Measurements from ENCODE around the gene CACNG4. TPM values are rescaled to one million over a fixed set of nuclear protein-coding genes. Genes with fewer than 3 reads are reported as not detected.

CACNG4 gene
- total RNA-seq, 1 experiment from 2014 or later = 2.4 TPM

DNA sequence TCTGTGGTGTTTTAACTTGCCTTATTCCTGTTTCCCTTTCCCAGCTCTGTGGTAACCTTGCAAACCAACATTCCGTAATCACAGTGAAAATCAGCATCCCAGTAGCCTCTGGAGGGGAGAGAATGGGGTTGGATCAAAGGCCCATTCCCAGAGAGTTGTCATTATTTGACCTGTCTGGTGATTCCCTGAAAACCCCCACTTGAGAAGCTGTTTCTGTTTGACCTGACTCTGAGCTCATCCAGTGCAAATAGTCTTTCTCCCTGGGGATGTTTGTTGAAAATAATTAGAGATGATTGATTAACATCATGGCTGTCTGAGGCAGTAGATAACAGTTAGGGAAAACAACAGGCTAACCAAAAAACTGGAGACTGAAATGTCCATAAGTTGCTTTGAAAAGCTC is 82.9 kb downstream of the CACNG4 start:
- Histone ChIP-seq H3K4me3 (ENCODE audit: low read length) (no peak overlapping the region), H3K9me3 (ENCODE audit: low read length) (peaks cover 10% of the 10 kb centered on the region; the same call in 1 of the 2 replicates), H3K36me3 (ENCODE audit: low read depth, low read length) (no peaks in the 10 kb centered on the region), H3F3A (ENCODE audit: low read length, unreplicated experiment) (no peaks in the 10 kb centered on the region), H3K9ac (ENCODE audit: low read length) (no peak overlapping the region), H3K79me2 (ENCODE audit: low read length) (no peaks in the 10 kb centered on the region), H4K20me1 (ENCODE audit: low read length) (no peaks in the 10 kb centered on the region), H2AFZ (ENCODE audit: low read length) (no peak overlapping the region), H3K27me3 (ENCODE audit: low read length) (no peaks in the 10 kb centered on the region), H3K4me1 (ENCODE audit: insufficient read depth, low read length) (0 out of 2 replicates have a peak, but pooled peaks cover 7% of the 10 kb centered on the region), H3K9me2 (replicated peaks; ENCODE audit: low read length) (no peaks in the 10 kb centered on the region), H3K4me2 (ENCODE audit: low read length) (no peak overlapping the region), H3K27ac (ENCODE audit: low read length) (no peak overlapping the region)
- ChIA-PET CTCF (no interaction called here), POLR2A (ENCODE audit: unreplicated experiment) (no interaction called here)
- ATAC-seq (no peak), DNase-seq (no peak)
- BruUV-seq (replicated peaks) = no TSS peak
- TF ChIP-seq EZH2 (IDR thresholded peaks at IDR 0.05; ENCODE audit: low read length, unreplicated experiment) (no peak), EZH2phosphoT487 (IDR thresholded peaks at IDR 0.05; ENCODE audit: borderline replicate concordance, low read length) (no peak)
- TF ChIP-seq, protein P1, sequence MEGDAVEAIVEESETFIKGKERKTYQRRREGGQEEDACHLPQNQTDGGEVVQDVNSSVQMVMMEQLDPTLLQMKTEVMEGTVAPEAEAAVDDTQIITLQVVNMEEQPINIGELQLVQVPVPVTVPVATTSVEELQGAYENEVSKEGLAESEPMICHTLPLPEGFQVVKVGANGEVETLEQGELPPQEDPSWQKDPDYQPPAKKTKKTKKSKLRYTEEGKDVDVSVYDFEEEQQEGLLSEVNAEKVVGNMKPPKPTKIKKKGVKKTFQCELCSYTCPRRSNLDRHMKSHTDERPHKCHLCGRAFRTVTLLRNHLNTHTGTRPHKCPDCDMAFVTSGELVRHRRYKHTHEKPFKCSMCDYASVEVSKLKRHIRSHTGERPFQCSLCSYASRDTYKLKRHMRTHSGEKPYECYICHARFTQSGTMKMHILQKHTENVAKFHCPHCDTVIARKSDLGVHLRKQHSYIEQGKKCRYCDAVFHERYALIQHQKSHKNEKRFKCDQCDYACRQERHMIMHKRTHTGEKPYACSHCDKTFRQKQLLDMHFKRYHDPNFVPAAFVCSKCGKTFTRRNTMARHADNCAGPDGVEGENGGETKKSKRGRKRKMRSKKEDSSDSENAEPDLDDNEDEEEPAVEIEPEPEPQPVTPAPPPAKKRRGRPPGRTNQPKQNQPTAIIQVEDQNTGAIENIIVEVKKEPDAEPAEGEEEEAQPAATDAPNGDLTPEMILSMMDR (conservative IDR thresholded peaks at IDR 0.05; ENCODE audit: low read depth, low read length) = no peak
- intact Hi-C loops (cut with micrococcal nuclease) = no loop called here

DNA sequence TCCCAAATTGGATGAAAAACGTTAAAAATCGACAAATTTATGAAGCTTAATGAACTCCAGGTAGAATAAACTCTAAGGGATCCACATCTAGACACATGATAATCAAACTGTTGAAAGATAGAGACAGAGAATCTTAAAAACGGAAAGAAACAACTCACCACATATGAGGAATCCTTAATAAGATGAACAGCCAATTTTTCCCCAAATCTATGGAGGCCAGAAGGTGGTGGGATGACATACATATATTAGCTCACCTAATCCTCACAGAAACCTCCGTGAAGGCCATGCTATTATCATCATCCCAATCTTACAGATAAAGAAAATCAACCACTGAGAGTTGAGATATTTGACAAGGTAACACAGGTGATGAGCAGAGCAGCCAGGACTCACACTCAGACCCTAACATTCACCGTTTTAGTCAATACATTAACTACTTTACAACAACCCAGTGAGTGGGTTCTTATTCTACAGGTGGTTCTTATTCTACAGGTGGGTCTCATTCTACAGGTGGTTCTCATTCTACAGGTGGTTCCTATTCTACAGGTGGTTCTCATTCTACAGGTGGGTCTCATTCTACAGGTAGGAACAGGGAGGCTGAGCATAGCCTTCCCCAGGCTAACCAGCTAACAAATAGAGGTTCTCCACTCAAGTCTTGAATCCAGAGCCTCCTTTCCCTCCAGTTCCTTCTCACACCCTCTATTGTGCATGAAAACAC is 84.7 kb downstream of the CACNG4 start:
- BruUV-seq (replicated peaks) = no TSS peak

More for the DNA sequence above, 84.7 kb downstream of the CACNG4 start:
- no peaks in the 10 kb centered on the region for H4K20me1 ChIP-seq (ENCODE audit: low read length)
- H3K4me2 ChIP-seq (ENCODE audit: low read length) = no peak overlapping the region
- no peak overlapping the region for H2AFZ ChIP-seq (ENCODE audit: low read length)
- H3K4me3 ChIP-seq (ENCODE audit: low read length) = no peak overlapping the region
- H3F3A ChIP-seq (ENCODE audit: low read length, unreplicated experiment) = no peaks in the 10 kb centered on the region
- H3K9ac ChIP-seq (ENCODE audit: low read length) = no peak overlapping the region
- no peaks in the 10 kb centered on the region for H3K27me3 ChIP-seq (ENCODE audit: low read length)
- peaks cover 10% of the 10 kb centered on the region; the same call in 1 of the 2 replicates for H3K9me3 ChIP-seq (ENCODE audit: low read length)
- H3K4me1 ChIP-seq (ENCODE audit: insufficient read depth, low read length) = 0 out of 2 replicates have a peak, but pooled peaks cover 7% of the 10 kb centered on the region
- no peaks in the 10 kb centered on the region for H3K36me3 ChIP-seq (ENCODE audit: low read depth, low read length)
- no peak for ATAC-seq
- DNase-seq = no peak
- no peaks in the 10 kb centered on the region for H3K9me2 ChIP-seq (replicated peaks; ENCODE audit: low read length)
- ChIA-PET CTCF (interaction anchor here (0.6 kb wide), 2 partner anchors 13 to 334 kb away, joined by 3 to 4 read pairs; no protein-coding TSS in a partner anchor), POLR2A (ENCODE audit: unreplicated experiment) (no interaction called here)
- TF ChIP-seq EZH2 (IDR thresholded peaks at IDR 0.05; ENCODE audit: low read length, unreplicated experiment) (no peak), EZH2phosphoT487 (IDR thresholded peaks at IDR 0.05; ENCODE audit: borderline replicate concordance, low read length) (no peak)
- TF ChIP-seq, protein P1 (conservative IDR thresholded peaks at IDR 0.05; ENCODE audit: low read depth, low read length) = no peak
- no peak overlapping the region for H3K27ac ChIP-seq (ENCODE audit: low read length)
- intact Hi-C loops (cut with micrococcal nuclease) = no loop called here
- H3K79me2 ChIP-seq (ENCODE audit: low read length) = no peaks in the 10 kb centered on the region
